WTC11 (cell line): ENCODE results near the gene COL4A1.

ENCODE experiments used
- CTCF ChIP-seq: fragments of 200-600 bp; IDR thresholded peaks from 2 replicates; pipeline ENCODE4 v1.8.0; 2022; ENCODE audit warnings: antibody characterized with exemption
- STAT6 ChIP-seq: sonication (generic); formaldehyde crosslinking; conservative IDR thresholded peaks from 2 replicates; pipeline ENCODE4 v1.8.1; 2023; ENCODE audit warnings: mild to moderate bottlenecking, low read depth, missing genetic modification reagents, moderate library complexity

DNA sequence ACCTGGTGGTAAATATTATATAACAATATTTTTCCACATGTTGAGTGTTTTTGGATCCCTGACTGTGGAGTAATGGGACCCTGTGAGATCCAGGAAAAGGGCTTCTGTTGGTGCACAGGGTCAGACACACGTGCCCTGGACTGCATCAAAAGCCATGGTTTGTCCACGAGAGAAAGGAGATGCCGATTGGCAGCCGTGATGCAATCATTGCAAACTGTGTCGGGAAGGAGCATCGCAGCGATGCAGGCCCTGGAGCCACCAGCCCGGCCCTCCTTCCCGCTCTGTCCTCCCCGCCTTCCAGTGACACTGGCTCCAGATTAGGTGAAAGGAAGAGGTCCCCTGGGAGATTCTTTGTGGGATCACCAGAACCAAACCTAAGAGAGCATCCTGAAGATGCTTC is 9.2 kb upstream of the COL4A1 start:
- TF ChIP-seq CTCF: no peak
- no peak for TF ChIP-seq STAT6
